Activated CD8-positive, alpha-beta memory T cell treated with anti-CD3 and anti-CD28 coated beads for 4 hours (primary cell): ENCODE measurements around the gene TMEM61.

Experiments
- DNase-seq, 2 donors: peaks; one replicate each; pipeline ENCODE4 v3.0.0-alpha.2; 2020; ENCODE audit warnings: low read depth in 2 of 2

TMEM61 gene

GRCh38 chr1:54985556-54985955 lies 5.1 kb downstream of the TMEM61 start:
- DNase-seq = no peak

- DNase-seq = no peak
Observed at GRCh38 chr1:54986025-54986424, 5.6 kb downstream of the TMEM61 start.

GRCh38 chr1:54986533-54986932 lies 6.1 kb downstream of the TMEM61 start:
- no peak for DNase-seq

GRCh38 chr1:54987427-54987826 lies 7.0 kb downstream of the TMEM61 start:
- no peak for DNase-seq

GRCh38 chr1:54987919-54988705 lies 7.7 kb downstream of the TMEM61 start:
- DNase-seq = no peak

- no peak for DNase-seq
Observed at GRCh38 chr1:54988975-54989374, 8.5 kb downstream of the TMEM61 start.

- no peak for DNase-seq
Observed at GRCh38 chr1:54989473-54989872, 9.0 kb downstream of the TMEM61 start.

GRCh38 chr1:54989968-54990810 lies 9.8 kb downstream of the TMEM61 start:
- DNase-seq = no peak

- DNase-seq = no peak
Observed at GRCh38 chr1:54990916-54991315, 10.5 kb downstream of the TMEM61 start.

- DNase-seq = no peak
Observed at GRCh38 chr1:54991939-54992338, 11.5 kb downstream of the TMEM61 start.

- no peak for DNase-seq
Observed at GRCh38 chr1:54993140-54993539, 12.7 kb downstream of the TMEM61 start.

- DNase-seq = no peak
Observed at GRCh38 chr1:54994355-54994990, 14.0 kb downstream of the TMEM61 start.

- DNase-seq = no peak
Observed at GRCh38 chr1:54995013-54995760, 14.8 kb downstream of the TMEM61 start.

- no peak for DNase-seq
Observed at GRCh38 chr1:54995835-54996234, 15.4 kb downstream of the TMEM61 start.

- peak; percentile 36 to 60 for DNase-seq
Observed at GRCh38 chr1:54996359-54996868, 16.0 kb downstream of the TMEM61 start.

GRCh38 chr1:54996869-54997710 lies 16.7 kb downstream of the TMEM61 start:
- DNase-seq = no peak

- no peak for DNase-seq
Observed at GRCh38 chr1:54997711-54997986, 17.2 kb downstream of the TMEM61 start.

GRCh38 chr1:54998100-54998499 lies 17.7 kb downstream of the TMEM61 start:
- no peak for DNase-seq

GRCh38 chr1:54998677-54999076 lies 18.2 kb downstream of the TMEM61 start, which contains the start of gene BSND:
TSS of gene BSND (plus strand) at chr1:54998933. CDS start at chr1:54999187, 254 bp downstream.
- no peak for DNase-seq
